ENCODE data around the gene EIF4E1B.
"Not testable (repeated sequence)": the region's sequence is repeated elsewhere in the genome, so short reads cannot be mapped to it uniquely, and the experiment has no call there.

The EIF4E1B gene

DNA sequence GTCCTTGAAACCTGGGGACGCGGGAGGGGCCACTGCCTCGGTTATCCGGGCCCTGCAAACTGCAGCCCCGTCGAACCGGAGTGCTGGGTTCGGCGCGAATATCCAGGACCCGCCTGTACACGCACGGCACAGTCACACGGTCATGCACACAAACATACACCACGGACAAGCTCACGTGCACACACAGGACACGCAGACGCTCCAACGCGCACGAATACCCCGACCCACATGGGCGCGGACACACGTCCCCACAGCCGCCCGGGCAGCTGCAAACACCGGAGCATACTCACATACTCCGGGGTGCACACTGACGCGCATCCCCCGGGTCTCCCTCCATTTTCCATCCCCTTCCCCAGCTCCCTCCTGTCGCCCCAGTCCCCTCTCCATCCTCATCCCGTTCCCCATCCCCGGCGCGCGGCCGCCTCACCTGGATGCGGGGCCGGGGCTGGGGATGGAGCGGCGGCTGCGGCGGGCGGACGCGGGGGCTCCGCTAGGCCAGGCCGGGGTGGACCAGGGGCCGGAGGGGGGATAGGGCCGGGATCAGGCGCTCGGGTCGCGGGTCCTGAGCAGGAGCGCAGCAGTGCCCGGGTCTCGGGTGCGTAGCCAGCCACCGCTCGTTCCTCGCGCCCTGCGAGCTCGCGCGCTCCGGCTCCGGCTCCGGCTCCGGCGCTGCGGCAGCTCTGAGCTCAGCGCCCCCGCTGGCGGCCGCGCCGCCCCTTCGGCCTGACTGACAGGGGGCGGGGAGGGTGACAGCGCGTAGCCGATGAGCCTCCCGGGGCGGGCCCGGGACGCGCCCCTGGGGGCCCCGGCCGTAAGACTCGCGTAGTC lies at the start of gene EIF4E1B, which contains the start of gene SNCB:
EIF4E1B (plus strand) TSS at position 823 of the 828 bp plus-strand sequence. CDS start 12,113 bp downstream, outside the sequence.
SNCB (minus strand) TSS at position 682 of the 828 bp plus-strand sequence. CDS start 880 bp downstream, outside the sequence.
- DNase-seq: no peak

DNA sequence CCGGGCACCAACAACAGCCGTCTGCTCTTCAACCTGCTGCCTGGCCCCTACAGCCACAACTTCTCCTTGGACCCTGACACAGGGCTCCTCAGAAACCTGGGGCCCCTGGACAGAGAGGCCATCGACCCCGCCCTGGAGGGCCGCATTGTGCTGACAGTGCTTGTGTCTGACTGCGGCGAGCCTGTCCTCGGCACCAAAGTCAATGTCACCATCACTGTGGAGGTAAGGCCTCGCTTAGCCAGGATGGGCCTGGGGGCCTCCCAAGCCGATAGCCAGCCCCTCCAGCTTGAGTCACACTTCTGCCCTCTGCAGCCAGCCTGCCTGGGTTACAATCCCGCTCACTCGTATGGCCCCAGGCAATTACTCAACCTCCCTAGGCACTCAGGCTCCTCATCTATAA lies 49.1 kb upstream of the EIF4E1B start:
- DNase-seq: no peak

GRCh38 chr5:176583076-176583475 lies 47.4 kb upstream of the EIF4E1B start:
- DNase-seq: no peak

DNA sequence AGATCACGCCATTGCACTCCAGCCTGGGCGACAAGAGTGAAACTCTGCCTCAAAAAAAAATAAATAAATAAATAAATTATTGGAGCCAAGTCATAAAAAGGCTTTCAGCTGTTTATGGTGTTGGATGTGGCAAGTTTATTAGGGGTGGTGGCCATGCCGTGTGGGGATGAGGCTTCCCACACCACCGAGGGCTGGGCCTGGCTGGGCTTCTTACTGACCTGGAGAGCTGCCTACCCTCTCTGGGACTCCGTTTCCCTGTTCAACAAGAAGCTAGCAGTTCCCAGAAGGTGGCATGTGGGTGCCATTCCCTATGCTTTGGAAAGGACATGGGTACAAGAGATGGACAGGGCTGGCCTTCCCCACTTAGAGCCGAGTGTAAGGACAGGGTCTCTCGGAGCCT lies 43.1 kb upstream of the EIF4E1B start:
- no peak for DNase-seq

DNA sequence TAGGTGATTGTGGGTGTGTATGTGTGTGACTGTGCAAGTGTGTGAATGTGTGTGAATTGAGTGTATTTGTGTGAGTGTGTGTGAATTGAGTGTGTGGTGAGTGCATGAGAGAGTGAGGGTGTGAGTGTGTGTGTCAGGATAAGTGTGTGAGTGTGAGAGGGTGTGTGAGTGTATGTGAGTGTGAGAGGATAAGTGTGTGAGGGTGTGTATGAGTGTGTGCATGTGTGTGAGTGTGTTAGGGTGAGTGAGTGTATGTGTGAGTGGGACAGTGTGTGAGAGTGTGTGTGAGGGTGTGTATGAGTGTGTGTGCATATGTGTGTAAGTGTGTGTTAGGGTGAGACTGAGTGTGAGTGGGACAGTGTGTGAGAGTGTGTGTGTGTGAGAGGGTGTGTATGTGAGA lies 42.2 kb upstream of the EIF4E1B start:
- DNase-seq: no peak

DNA sequence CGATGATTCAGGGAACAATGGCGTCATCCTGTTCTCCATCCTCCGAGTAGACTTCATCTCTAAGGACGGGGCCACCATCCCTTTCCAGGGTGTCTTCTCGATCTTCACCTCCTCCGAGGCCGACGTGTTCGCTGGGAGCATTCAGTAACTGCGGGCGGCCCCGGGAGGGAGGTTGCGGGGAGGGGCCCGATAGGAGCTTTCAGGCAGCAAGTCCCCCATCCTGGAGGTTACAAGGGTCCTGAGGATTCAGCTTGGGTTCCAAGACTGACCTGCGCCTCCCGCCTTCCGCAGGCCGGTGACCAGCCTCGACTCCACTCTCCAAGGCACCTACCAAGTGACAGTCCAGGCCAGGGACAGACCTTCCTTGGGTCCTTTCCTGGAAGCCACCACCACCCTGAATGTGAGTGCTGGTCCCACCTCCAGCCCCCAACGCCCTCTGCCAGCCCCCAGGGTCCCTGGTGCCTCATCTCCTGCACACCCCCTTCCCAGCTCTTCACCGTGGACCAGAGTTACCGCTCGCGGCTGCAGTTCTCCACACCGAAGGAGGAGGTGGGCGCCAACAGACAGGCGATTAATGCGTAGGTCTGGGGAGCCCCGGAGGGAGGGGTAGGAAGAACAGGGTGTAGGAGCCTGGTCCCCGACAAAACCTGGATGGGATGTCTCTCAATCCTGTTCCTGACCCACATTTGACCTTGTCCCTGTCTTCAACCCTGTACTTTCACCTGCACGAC lies 41.3 kb upstream of the EIF4E1B start:
- DNase-seq: no peak

DNA sequence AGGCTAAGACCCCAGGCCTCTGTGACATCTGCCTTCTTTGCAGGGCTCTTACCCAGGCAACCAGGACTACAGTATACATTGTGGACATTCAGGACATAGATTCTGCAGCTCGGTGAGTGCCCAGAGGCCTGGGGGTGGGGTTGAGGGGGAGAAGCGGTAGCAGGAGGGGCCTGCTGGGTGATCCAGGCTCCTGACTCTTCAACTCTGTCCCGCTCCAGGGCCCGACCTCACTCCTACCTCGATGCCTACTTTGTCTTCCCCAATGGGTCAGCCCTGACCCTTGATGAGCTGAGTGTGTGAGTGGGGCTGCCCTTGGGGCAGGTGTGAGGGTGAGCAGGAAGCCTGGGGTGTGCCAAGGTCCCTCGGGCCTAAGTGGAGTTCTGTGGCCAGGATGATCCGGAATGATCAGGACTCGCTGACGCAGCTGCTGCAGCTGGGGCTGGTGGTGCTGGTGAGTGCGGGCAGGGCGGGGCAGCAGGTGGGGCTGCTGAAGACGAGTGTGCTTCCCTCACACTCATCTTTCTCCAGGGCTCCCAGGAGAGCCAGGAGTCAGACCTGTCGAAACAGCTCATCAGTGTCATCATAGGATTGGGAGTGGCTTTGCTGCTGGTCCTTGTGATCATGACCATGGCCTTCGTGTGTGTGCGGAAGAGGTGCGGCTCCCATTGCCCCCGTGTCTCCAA lies 40.3 kb upstream of the EIF4E1B start:
- no peak for DNase-seq

GRCh38 chr5:176591667-176592066 lies 38.8 kb upstream of the EIF4E1B start:
- DNase-seq: not testable (repeated sequence)

GRCh38 chr5:176592573-176592972 lies 37.9 kb upstream of the EIF4E1B start:
- DNase-seq: no peak

- DNase-seq: no peak
Observed at GRCh38 chr5:176593273-176593869, 37.1 kb upstream of the EIF4E1B start.

DNA sequence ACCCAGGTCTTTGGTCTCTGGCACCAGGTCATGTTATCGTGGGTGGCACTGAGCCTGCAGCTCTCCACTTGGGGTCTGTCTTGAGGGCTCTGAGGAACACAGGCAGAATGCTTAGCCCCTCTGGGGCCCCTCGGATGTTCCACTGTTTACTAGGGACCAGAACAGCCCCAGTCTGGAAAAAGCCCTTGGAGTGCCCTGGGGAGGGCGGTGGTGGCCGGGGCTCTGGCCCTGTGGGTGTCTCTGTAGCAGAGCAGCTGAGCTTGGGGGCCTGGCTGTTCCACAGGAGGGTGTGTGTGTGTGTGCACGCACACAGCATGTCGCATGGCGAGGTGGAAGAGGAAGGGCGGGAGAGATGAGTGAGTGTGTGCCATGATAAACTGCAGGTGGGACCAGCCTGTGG lies 35.9 kb upstream of the EIF4E1B start:
- no peak for DNase-seq

DNA sequence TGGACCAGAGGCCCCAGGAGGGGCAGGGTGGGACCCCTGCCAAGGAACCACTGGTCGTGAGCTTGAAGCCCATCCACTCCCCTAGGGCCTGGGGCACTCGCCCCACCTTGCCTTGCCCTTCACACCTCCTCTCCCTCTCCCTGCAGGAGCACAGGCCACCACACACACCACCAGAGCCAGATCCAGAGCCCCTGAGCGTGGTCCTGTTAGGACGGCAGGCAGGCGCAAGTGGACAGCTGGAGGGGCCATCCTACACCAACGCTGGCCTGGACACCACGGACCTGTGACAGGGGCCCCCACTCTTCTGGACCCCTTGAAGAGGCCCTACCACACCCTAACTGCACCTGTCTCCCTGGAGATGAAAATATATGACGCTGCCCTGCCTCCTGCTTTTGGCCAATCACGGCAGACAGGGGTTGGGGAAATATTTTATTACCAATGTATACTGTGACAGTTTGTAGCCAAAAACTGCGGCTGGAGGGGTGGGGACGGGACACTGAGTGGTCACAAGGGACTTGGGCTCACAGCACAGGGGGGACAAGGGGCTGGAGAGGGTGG lies 35.0 kb upstream of the EIF4E1B start:
- no peak for DNase-seq

- no peak for DNase-seq
Observed at GRCh38 chr5:176596069-176596644, 34.3 kb upstream of the EIF4E1B start.

- peak; percentile 59 for DNase-seq
Observed at GRCh38 chr5:176596689-176597416, 33.6 kb upstream of the EIF4E1B start.

GRCh38 chr5:176597417-176598389 lies 32.8 kb upstream of the EIF4E1B start:
- no peak for DNase-seq

GRCh38 chr5:176599749-176600430 lies 30.6 kb upstream of the EIF4E1B start:
- DNase-seq: not testable (repeated sequence)

DNA sequence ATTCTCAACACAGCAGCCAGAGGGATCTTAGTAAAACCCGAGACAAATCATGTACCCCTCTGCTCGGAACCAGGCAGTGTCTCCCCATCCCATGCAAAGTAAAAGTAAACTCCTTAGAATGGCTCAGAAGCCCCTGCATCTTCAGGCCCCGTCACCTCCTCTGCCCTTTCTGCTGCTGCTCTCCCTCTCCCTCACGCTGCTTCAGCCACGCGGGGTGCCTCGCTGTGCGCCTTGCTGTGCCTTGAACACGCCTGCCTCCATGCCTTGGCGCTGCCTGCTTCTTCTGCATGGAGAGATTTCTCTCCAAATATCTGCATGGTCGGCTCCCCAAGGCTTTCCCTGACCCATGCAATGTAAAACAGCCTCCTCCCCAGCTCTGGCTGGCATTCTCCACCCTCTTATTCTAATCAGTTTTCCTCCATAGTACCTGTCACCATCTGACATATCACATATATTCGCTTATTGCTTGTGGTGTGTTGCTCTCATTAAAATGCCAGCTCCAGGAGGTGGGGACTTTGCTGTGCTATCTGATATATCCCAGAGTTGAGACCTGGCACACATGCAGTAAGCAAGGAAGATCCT lies 28.5 kb upstream of the EIF4E1B start:
- DNase-seq: no peak

DNA sequence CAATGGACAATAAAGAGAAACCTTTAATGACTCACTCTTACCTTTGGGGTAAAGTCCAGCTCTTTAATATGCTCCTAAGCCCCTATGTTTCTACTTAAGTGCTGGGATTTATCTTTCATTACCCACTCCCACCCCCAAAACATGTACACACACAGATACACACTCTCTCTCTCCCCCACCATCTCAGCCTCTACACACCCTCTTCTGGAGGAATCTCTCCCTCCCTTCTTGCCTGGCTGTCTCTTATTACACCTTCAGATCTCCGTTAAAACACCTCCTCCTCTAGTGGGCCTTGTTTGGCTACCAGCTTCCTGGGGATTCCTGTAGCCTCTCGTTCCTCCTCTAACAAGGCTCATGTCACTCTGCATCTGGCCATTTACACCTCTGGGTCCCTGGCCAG lies 27.4 kb upstream of the EIF4E1B start:
- DNase-seq: no peak

DNA sequence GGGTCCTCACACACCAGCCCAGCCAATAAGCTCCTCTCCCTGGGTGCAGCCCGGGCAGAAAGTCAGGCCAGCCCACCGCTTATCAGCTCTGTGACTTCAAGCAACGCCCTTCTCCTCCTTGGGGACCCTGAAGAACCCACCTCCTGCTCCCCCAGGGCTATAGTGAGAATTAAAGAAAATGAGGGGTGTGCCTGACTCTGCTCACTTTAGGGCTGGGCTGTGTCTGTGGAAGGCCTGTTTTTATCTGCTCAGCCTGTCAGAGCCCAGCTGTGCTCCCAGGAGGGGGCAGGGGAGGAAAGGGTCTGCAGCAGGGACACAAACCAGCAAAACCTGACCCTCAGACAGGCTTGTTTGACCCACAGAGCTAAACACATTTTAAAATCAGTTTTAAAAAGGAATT lies 24.4 kb upstream of the EIF4E1B start:
- DNase-seq: no peak

All from left hindlimb (tissue), 1 donor.